ENCODE measurements around the gene CERS6.

- TF ChIP-seq, protein P1, sequence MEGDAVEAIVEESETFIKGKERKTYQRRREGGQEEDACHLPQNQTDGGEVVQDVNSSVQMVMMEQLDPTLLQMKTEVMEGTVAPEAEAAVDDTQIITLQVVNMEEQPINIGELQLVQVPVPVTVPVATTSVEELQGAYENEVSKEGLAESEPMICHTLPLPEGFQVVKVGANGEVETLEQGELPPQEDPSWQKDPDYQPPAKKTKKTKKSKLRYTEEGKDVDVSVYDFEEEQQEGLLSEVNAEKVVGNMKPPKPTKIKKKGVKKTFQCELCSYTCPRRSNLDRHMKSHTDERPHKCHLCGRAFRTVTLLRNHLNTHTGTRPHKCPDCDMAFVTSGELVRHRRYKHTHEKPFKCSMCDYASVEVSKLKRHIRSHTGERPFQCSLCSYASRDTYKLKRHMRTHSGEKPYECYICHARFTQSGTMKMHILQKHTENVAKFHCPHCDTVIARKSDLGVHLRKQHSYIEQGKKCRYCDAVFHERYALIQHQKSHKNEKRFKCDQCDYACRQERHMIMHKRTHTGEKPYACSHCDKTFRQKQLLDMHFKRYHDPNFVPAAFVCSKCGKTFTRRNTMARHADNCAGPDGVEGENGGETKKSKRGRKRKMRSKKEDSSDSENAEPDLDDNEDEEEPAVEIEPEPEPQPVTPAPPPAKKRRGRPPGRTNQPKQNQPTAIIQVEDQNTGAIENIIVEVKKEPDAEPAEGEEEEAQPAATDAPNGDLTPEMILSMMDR (IDR thresholded peaks at IDR 0.05), result no peak
- TF ChIP-seq POLR2A (IDR thresholded peaks at IDR 0.05; ENCODE audit: low read depth), result no peak
- TF ChIP-seq EP300 (IDR thresholded peaks at IDR 0.05), result no peak
These were observed 24.6 kb upstream of the CERS6 start for GRCh38 chr2:168431301-168432024.

Measured in esophagus muscularis mucosa (tissue), 4 donors.